ENCODE data around the gene ABCG1.

The ABCG1 gene

GRCh38 chr21:42187976-42188653 is 30.8 kb upstream of the ABCG1 start:
- in situ Hi-C loops (cut with HindIII; ENCODE audit: low sequenced_read_pairs): no loop called here
- DNase-seq (ENCODE audit: low read depth, low spot score): peak; percentile 10
- no peak overlapping the region for H3K4me3 ChIP-seq (ENCODE audit: low read depth, low read length)
- TF ChIP-seq CTCF (IDR thresholded peaks at IDR 0.05; ENCODE audit: low read depth, low read length): no peak

- in situ Hi-C loops (cut with HindIII; ENCODE audit: low sequenced_read_pairs): no loop called here
- DNase-seq (ENCODE audit: low read depth, low spot score): no peak
- no peak for TF ChIP-seq CTCF (IDR thresholded peaks at IDR 0.05; ENCODE audit: low read depth, low read length)
- no peak overlapping the region for H3K4me3 ChIP-seq (ENCODE audit: low read depth, low read length)
These were observed 30.3 kb upstream of the ABCG1 start for GRCh38 chr21:42188663-42189062.

- DNase-seq (ENCODE audit: low read depth, low spot score): no peak
- no peak for TF ChIP-seq CTCF (IDR thresholded peaks at IDR 0.05; ENCODE audit: low read depth, low read length)
- in situ Hi-C loops (cut with HindIII; ENCODE audit: low sequenced_read_pairs): no loop called here
- H3K4me3 ChIP-seq (ENCODE audit: low read depth, low read length): no peak overlapping the region
These were observed 29.5 kb upstream of the ABCG1 start for GRCh38 chr21:42189431-42189830.

GRCh38 chr21:42189860-42190485 is 29.0 kb upstream of the ABCG1 start:
- no peak for DNase-seq (ENCODE audit: low read depth, low spot score)
- no peak overlapping the region for H3K4me3 ChIP-seq (ENCODE audit: low read depth, low read length)
- in situ Hi-C loops (cut with HindIII; ENCODE audit: low sequenced_read_pairs): no loop called here
- no peak for TF ChIP-seq CTCF (IDR thresholded peaks at IDR 0.05; ENCODE audit: low read depth, low read length)

GRCh38 chr21:42190486-42190863 is 28.5 kb upstream of the ABCG1 start:
- no peak for DNase-seq (ENCODE audit: low read depth, low spot score)
- TF ChIP-seq CTCF (IDR thresholded peaks at IDR 0.05; ENCODE audit: low read depth, low read length): no peak
- H3K4me3 ChIP-seq (ENCODE audit: low read depth, low read length): no peak overlapping the region
- in situ Hi-C loops (cut with HindIII; ENCODE audit: low sequenced_read_pairs): no loop called here

GRCh38 chr21:42191064-42191463 is 27.9 kb upstream of the ABCG1 start:
- in situ Hi-C loops (cut with HindIII; ENCODE audit: low sequenced_read_pairs): no loop called here
- no peak for DNase-seq (ENCODE audit: low read depth, low spot score)
- no peak for TF ChIP-seq CTCF (IDR thresholded peaks at IDR 0.05; ENCODE audit: low read depth, low read length)
- H3K4me3 ChIP-seq (ENCODE audit: low read depth, low read length): no peak overlapping the region
